WTC11 (cell line): Measurements from ENCODE around the gene SNRPE. TPM values are rescaled to one million over a fixed set of nuclear protein-coding genes. Genes with fewer than 3 reads are reported as not detected.

Experiments
- ATAC-seq: fragments of 200-7000 bp; cut with Tn5 transposase; 2 replicates; pipeline ENCODE4 v1.10.0; 2021; ENCODE audit warnings: mild to moderate bottlenecking, moderate library complexity
- CTCF ChIA-PET: fragments of 300-600 bp; sonication (Branson Sonifier 250); formaldehyde crosslinking; loops from one replicate; lab custom pipeline; 2021; ENCODE audit warnings: antibody characterized with exemption; lab: Charles Lee
- POLR2A ChIA-PET: fragments of 350-600 bp; sonication (Branson Sonifier 250); formaldehyde crosslinking; loops from one replicate; lab custom pipeline; 2021; ENCODE audit warnings: antibody characterized with exemption; lab: Charles Lee
- DNase-seq: peaks from one replicate; pipeline ENCODE4 v3.0.0; 2021; ENCODE audit warnings: low spot score
- H3K27ac Mint-ChIP-seq: 2 replicates; pipeline ENCODE4 v1.8.0; 2021; ENCODE audit warnings: mixed read lengths
- H3K27me3 Mint-ChIP-seq: 2 replicates; pipeline ENCODE4 v1.8.0; 2021; ENCODE audit warnings: low read depth, mild to moderate bottlenecking, moderate library complexity, mixed read lengths
- H3K36me3 Mint-ChIP-seq: 2 replicates; pipeline ENCODE4 v1.8.0; 2021; ENCODE audit warnings: mixed read lengths
- H3K4me1 Mint-ChIP-seq: 2 replicates; pipeline ENCODE4 v1.8.0; 2022; ENCODE audit warnings: mixed read lengths
- H3K4me3 Mint-ChIP-seq: 2 replicates; pipeline ENCODE4 v1.8.0; 2021; ENCODE audit warnings: mild to moderate bottlenecking, moderate library complexity, mixed read lengths
- H3K9me3 Mint-ChIP-seq: 2 replicates; pipeline ENCODE4 v1.8.0; 2021; ENCODE audit warnings: mixed read lengths
- ATF3 ChIP-seq: sonication (generic); formaldehyde crosslinking; conservative IDR thresholded peaks from 2 replicates; pipeline ENCODE4 v1.8.1; 2022; ENCODE audit warnings: mild to moderate bottlenecking, missing genetic modification reagents
- E2F1 ChIP-seq: sonication (generic); formaldehyde crosslinking; IDR thresholded peaks from 2 replicates; pipeline ENCODE4 v1.8.0; 2022; ENCODE audit warnings: mild to moderate bottlenecking, missing genetic modification reagents
- ELF4 ChIP-seq: sonication (generic); formaldehyde crosslinking; IDR thresholded peaks from 2 replicates; pipeline ENCODE4 v1.8.1; 2022; ENCODE audit warnings: low read depth, mild to moderate bottlenecking, moderate library complexity, missing genetic modification reagents
- FOXJ3 ChIP-seq: sonication (generic); formaldehyde crosslinking; IDR thresholded peaks from 2 replicates; pipeline ENCODE4 v1.9.0; 2021; ENCODE audit warnings: missing genetic modification reagents, mild to moderate bottlenecking, borderline replicate concordance
- GRHL2 ChIP-seq: fragments of 250-450 bp; sonication (Bioruptor Pico); IDR thresholded peaks from 2 replicates; pipeline ENCODE4 v1.8.0; 2022; ENCODE audit warnings: mild to moderate bottlenecking, moderate library complexity; ENCODE audit not compliant: insufficient replicate concordance, severe bottlenecking
- JUN ChIP-seq: sonication (generic); formaldehyde crosslinking; IDR thresholded peaks from 2 replicates; pipeline ENCODE4 v1.8.0; 2023; ENCODE audit warnings: mild to moderate bottlenecking, missing genetic modification reagents
- NFYB ChIP-seq: sonication (generic); formaldehyde crosslinking; conservative IDR thresholded peaks from 2 replicates; pipeline ENCODE4 v1.8.0; 2022; ENCODE audit warnings: low read depth, missing genetic modification reagents
- NR2C2 ChIP-seq: sonication (generic); formaldehyde crosslinking; IDR thresholded peaks from 2 replicates; pipeline ENCODE4 v1.8.0; 2022; ENCODE audit warnings: mild to moderate bottlenecking, missing genetic modification reagents
- OVOL2 ChIP-seq: fragments of 250-450 bp; sonication (Bioruptor Pico); IDR thresholded peaks from 2 replicates; pipeline ENCODE4 v1.9.0; 2021; ENCODE audit warnings: mild to moderate bottlenecking, borderline replicate concordance
- SP1 ChIP-seq: sonication (generic); formaldehyde crosslinking; conservative IDR thresholded peaks from 2 replicates; pipeline ENCODE4 v1.8.1; 2022; ENCODE audit warnings: missing genetic modification reagents
- TCF7 ChIP-seq: sonication (generic); formaldehyde crosslinking; IDR thresholded peaks from 2 replicates; pipeline ENCODE4 v1.8.0; 2022; ENCODE audit warnings: mild to moderate bottlenecking, low read depth, missing genetic modification reagents, moderate library complexity
- TEAD4 ChIP-seq: sonication (generic); formaldehyde crosslinking; IDR thresholded peaks from 2 replicates; pipeline ENCODE4 v1.8.0; 2022; ENCODE audit warnings: mild to moderate bottlenecking, missing genetic modification reagents
- ZMAT4 ChIP-seq: fragments of 250-450 bp; sonication (Bioruptor Pico); IDR thresholded peaks from 2 replicates; pipeline ENCODE4 v1.9.0; 2021; ENCODE audit warnings: mild to moderate bottlenecking
- ZNF263 ChIP-seq: sonication (generic); formaldehyde crosslinking; IDR thresholded peaks from 2 replicates; pipeline ENCODE4 v1.8.1; 2022; ENCODE audit warnings: low read depth, mild to moderate bottlenecking, moderate library complexity, missing genetic modification reagents
- ZNF317 ChIP-seq: sonication (generic); formaldehyde crosslinking; IDR thresholded peaks from 2 replicates; pipeline ENCODE4 v1.8.1; 2023; ENCODE audit warnings: low read depth, mild to moderate bottlenecking, moderate library complexity, missing genetic modification reagents, borderline replicate concordance
- ZNF532 ChIP-seq: fragments of 250-450 bp; sonication (Bioruptor Pico); IDR thresholded peaks from 2 replicates; pipeline ENCODE4 v1.9.0; 2021; ENCODE audit warnings: mild to moderate bottlenecking, borderline replicate concordance
- ZNF671 ChIP-seq: fragments of 250-450 bp; sonication (Bioruptor Pico); IDR thresholded peaks from 2 replicates; pipeline ENCODE4 v1.8.0; 2021; ENCODE audit warnings: mild to moderate bottlenecking
- ZSCAN18 ChIP-seq: fragments of 250-450 bp; sonication (Bioruptor Pico); IDR thresholded peaks from 2 replicates; pipeline ENCODE4 v2.1.2; 2022; ENCODE audit warnings: mild to moderate bottlenecking, moderate library complexity
- total RNA-seq: library from RNA; stranded (reverse); gene quantifications from 3 replicates; pipeline ENCODE4 v1.2.3, GENCODE V29; 2021

Gene SNRPE
- total RNA-seq, 1 experiment from 2014 or later = 260 TPM

- no peak for TF ChIP-seq JUN (CRISPR knock-in tag)
Observed at GRCh38 chr1:203861379-203862184, at the start of gene SNRPE (continued).

- CTCF ChIA-PET = no interaction called here
- DNase-seq (no peak), ATAC-seq (no peak)
- Mint-ChIP-seq H3K36me3 (peaks cover 53% of the 10 kb centered on the region), H3K9me3 (no peaks in the 10 kb centered on the region), H3K27me3 (no peaks in the 10 kb centered on the region; the same call in 1 of the 2 replicates), H3K4me3 (no peak overlapping the region), H3K4me1 (no peaks in the 10 kb centered on the region), H3K27ac (no peak overlapping the region)
- POLR2A ChIA-PET = no interaction called here
- TF ChIP-seq NR2C2 (CRISPR knock-in tag) (no peak), ZSCAN18 (CRISPR knock-in tag) (no peak), ZNF671 (CRISPR knock-in tag) (no peak), TEAD4 (CRISPR knock-in tag) (no peak), ZNF532 (CRISPR knock-in tag) (no peak), SP1 (CRISPR knock-in tag) (no peak), JUN (CRISPR knock-in tag) (no peak), GRHL2 (CRISPR knock-in tag) (no peak), E2F1 (CRISPR knock-in tag) (no peak), NFYB (CRISPR knock-in tag) (no peak), ATF3 (CRISPR knock-in tag) (no peak)
Observed at GRCh38 chr1:203813581-203814341, 47.6 kb upstream of the SNRPE start.

GRCh38 chr1:203818399-203818798, 43.0 kb upstream of the SNRPE start:
- TF ChIP-seq FOXJ3 (CRISPR knock-in tag) = no peak
- no peak for TF ChIP-seq OVOL2 (CRISPR knock-in tag)
- TF ChIP-seq TCF7 (CRISPR knock-in tag) = no peak
- no peak for TF ChIP-seq ZNF263 (CRISPR knock-in tag)
- no peak for TF ChIP-seq SP1 (CRISPR knock-in tag)
- TF ChIP-seq JUN (CRISPR knock-in tag) = no peak
- TF ChIP-seq ZMAT4 = no peak
- no peak for TF ChIP-seq ZNF317 (CRISPR knock-in tag)
- TF ChIP-seq ELF4 (CRISPR knock-in tag) = no peak
- H3K9me3 Mint-ChIP-seq = no peaks in the 10 kb centered on the region
- H3K27me3 Mint-ChIP-seq = no peaks in the 10 kb centered on the region
- DNase-seq (no peak), ATAC-seq (no peak)
- CTCF ChIA-PET = interaction anchor here (0.6 kb wide), 1 partner anchor 24 kb away, joined by 8 read pairs; no protein-coding TSS in a partner anchor
- no peak overlapping the region for H3K4me3 Mint-ChIP-seq
- peak overlapping the region; percentile 19; the same call in 1 of the 2 replicates for H3K27ac Mint-ChIP-seq
- H3K36me3 Mint-ChIP-seq = peaks cover 67% of the 10 kb centered on the region
- H3K4me1 Mint-ChIP-seq = no peaks in the 10 kb centered on the region
- POLR2A ChIA-PET = no interaction called here
